GM21717 (cell line): Measurements from ENCODE around the gene GRK1.
"Not testable (repeated sequence)": the region's sequence is repeated elsewhere in the genome, so short reads cannot be mapped to it uniquely, and the experiment has no call there.

ENCODE experiments used
- ATAC-seq: cut with Tn5 transposase; IDR thresholded peaks from one replicate; pipeline ENCODE4 v1.9.1; 2021; ENCODE audit warnings: mild to moderate bottlenecking, moderate library complexity; ENCODE audit not compliant: unreplicated experiment

Gene GRK1

GRCh38 chr13:113740286-113740556 is 73.2 kb downstream of the GRK1 start:
- no peak for ATAC-seq

GRCh38 chr13:113740661-113741060 is 73.6 kb downstream of the GRK1 start:
- ATAC-seq, result no peak

GRCh38 chr13:113741191-113741668 is 74.2 kb downstream of the GRK1 start:
- ATAC-seq, result no peak

- ATAC-seq, result no peak
These were observed 75.0 kb downstream of the GRK1 start for GRCh38 chr13:113742000-113742441.

- no peak for ATAC-seq
These were observed 75.6 kb downstream of the GRK1 start for GRCh38 chr13:113742445-113743120.

GRCh38 chr13:113743366-113744195 is 76.6 kb downstream of the GRK1 start:
- ATAC-seq, result no peak

GRCh38 chr13:113744197-113745000 is 77.4 kb downstream of the GRK1 start:
- ATAC-seq, result no peak

GRCh38 chr13:113745059-113745458 is 78.0 kb downstream of the GRK1 start:
- no peak for ATAC-seq

GRCh38 chr13:113745500-113746142 is 78.6 kb downstream of the GRK1 start:
- ATAC-seq, result not testable (repeated sequence)

GRCh38 chr13:113746143-113746525 is 79.1 kb downstream of the GRK1 start:
- ATAC-seq, result no peak

GRCh38 chr13:113746671-113747070 is 79.7 kb downstream of the GRK1 start:
- ATAC-seq, result no peak

- ATAC-seq, result no peak
These were observed 80.3 kb downstream of the GRK1 start for GRCh38 chr13:113747291-113747833.

- no peak for ATAC-seq
These were observed 81.3 kb downstream of the GRK1 start for GRCh38 chr13:113748101-113748861.

- no peak for ATAC-seq
These were observed 81.9 kb downstream of the GRK1 start for GRCh38 chr13:113748862-113749451.

- ATAC-seq, result no peak
These were observed 82.5 kb downstream of the GRK1 start for GRCh38 chr13:113749507-113749906.

GRCh38 chr13:113749967-113750366 is 82.9 kb downstream of the GRK1 start:
- ATAC-seq, result no peak

GRCh38 chr13:113750554-113751399 is 83.8 kb downstream of the GRK1 start:
- ATAC-seq, result no peak

- ATAC-seq, result no peak
These were observed 84.5 kb downstream of the GRK1 start for GRCh38 chr13:113751491-113751890.
